Body of pancreas (tissue), 4 donors: ENCODE results near the gene GRB10. TPM values are rescaled to one million over a fixed set of nuclear protein-coding genes. Genes with fewer than 3 reads are reported as not detected.
"Not testable (repeated sequence)": the region's sequence is repeated elsewhere in the genome, so short reads cannot be mapped to it uniquely, and the experiment has no call there.

ENCODE experiments used
- ATAC-seq: fragments of 150-250 bp; one replicate; pipeline ENCODE4 v1.9.1; 2016
- DNase-seq, 4 donors: peaks; one replicate each; pipeline ENCODE4 v3.0.0-alpha.2; 2019
- H3K27ac ChIP-seq, 4 donors: fragments of 200-600 bp; sonication (generic); 1 replicate in 3 of 4; 2 replicates in 1 of 4; pipeline versions ENCODE4 v1.5.1 to v1.6.1; 2016 to 2019; ENCODE audit warnings: mild to moderate bottlenecking in 1 of 4, mixed read lengths in 1 of 4, moderate library complexity in 1 of 4
- H3K27me3 ChIP-seq, 2 donors: fragments of 200-600 bp; sonication (generic); one replicate each; pipeline ENCODE4 v1.6.0; 2016; ENCODE audit warnings: mild to moderate bottlenecking in 1 of 2
- H3K36me3 ChIP-seq, 2 donors: fragments of 200-600 bp; sonication (generic); replicated peaks in 1 of 2; 2 replicates each; pipeline ENCODE4 v1.5.1; 2016; ENCODE audit warnings: low read depth in 2 of 2; ENCODE audit not compliant: insufficient read depth in 1 of 2
- H3K4me1 ChIP-seq: fragments of 200-600 bp; sonication (generic); one replicate; pipeline ENCODE4 v1.6.0; 2016
- H3K4me3 ChIP-seq, 2 donors: fragments of 200-600 bp; sonication (generic); 1 replicate in 1 of 2; 2 replicates in 1 of 2; pipeline ENCODE4 v1.5.1; 2016 to 2019
- H3K9me3 ChIP-seq, 3 donors: fragments of 200-600 bp; sonication (generic); 1 replicate in 2 of 3; 2 replicates in 1 of 3; pipeline ENCODE4 v1.5.1; 2016
- CTCF ChIP-seq, 7 experiments: fragments of 450-650 bp in 4 of 7; fragments of 200-600 bp in 3 of 7; sonication (generic) in 3 of 7; IDR thresholded peaks; one replicate each; pipeline ENCODE4 v1.5.1; 2016 to 2019; ENCODE audit warnings: antibody characterized with exemption in 7 of 7
- POLR2A ChIP-seq, 3 donors: fragments of 450-650 bp; IDR thresholded peaks; one replicate each; pipeline ENCODE4 v1.6.1; 2016; ENCODE audit warnings: antibody characterized with exemption in 3 of 3, mild to moderate bottlenecking in 2 of 3
- WGBS, 2 donors: methylation state at CpG; one replicate each; pipeline ENCODE4 v1.1.5; 2017; 5-methylcytosine and 5-hydroxymethylcytosine counted together
- intact Hi-C: fragments of 100-400 bp; cut with DNase I; formaldehyde crosslinking; loops from one replicate; pipeline ENCODE4 v1.15.1; 2023
- total RNA-seq, 2 donors: library from RNA; depleted of rRNA; stranded (reverse); fragments of >200 nt; gene quantifications; one replicate each; pipeline ENCODE4 v1.1.0, GENCODE V29; 2016

GRB10 gene
- total RNA-seq, 2 donors from 2014 or later = 130 to 229 TPM

- DNase-seq = no peak
- Histone ChIP-seq H3K4me1 (peaks cover 57% of the 10 kb centered on the region), H3K4me3 (no peak overlapping the region), H3K36me3 (peaks cover 0 to 7% of the 10 kb centered on the region in 2 donors), H3K27me3 (no peaks in the 10 kb centered on the region), H3K27ac (no peak overlapping the region), H3K9me3 (no peaks in the 10 kb centered on the region)
- ATAC-seq = no peak
- TF ChIP-seq CTCF (IDR thresholded peaks at IDR 0.05) (no peak), POLR2A (IDR thresholded peaks at IDR 0.05) (no peak)
- WGBS, 2 donors = 72 to 84% methylated on average over 11 of the region's 11 CpGs
- intact Hi-C loops = no loop called here
These were observed 38.8 kb downstream of the GRB10 start for GRCh38 chr7:50743893-50744292.

GRCh38 chr7:50743016-50743415 lies 39.7 kb downstream of the GRB10 start:
- Histone ChIP-seq H3K4me1 (peaks cover 64% of the 10 kb centered on the region), H3K4me3 (no peak overlapping the region), H3K27ac (no peak overlapping the region), H3K36me3 (peaks cover 0 to 5% of the 10 kb centered on the region in 2 donors), H3K9me3 (no peaks in the 10 kb centered on the region), H3K27me3 (no peaks in the 10 kb centered on the region)
- DNase-seq (no peak), ATAC-seq (no peak)
- intact Hi-C loops = no loop called here
- TF ChIP-seq CTCF (IDR thresholded peaks at IDR 0.05) = no peak
- no peak for TF ChIP-seq POLR2A (IDR thresholded peaks at IDR 0.05)
- WGBS, 2 donors = 64 to 67% methylated on average over 2 of the region's 2 CpGs

- H3K4me1 ChIP-seq = peaks cover 64% of the 10 kb centered on the region
- no peak overlapping the region for H3K4me3 ChIP-seq
- peak; percentile 7 for ATAC-seq
- WGBS, 2 donors = 47 to 70% methylated on average over 4 of the region's 4 CpGs
- H3K9me3 ChIP-seq = no peaks in the 10 kb centered on the region
- peak overlapping the region in 1 of 4 donors; percentile 34 for H3K27ac ChIP-seq
- H3K27me3 ChIP-seq = no peaks in the 10 kb centered on the region
- no peak for DNase-seq
- peaks cover 0 to 2% of the 10 kb centered on the region in 2 donors for H3K36me3 ChIP-seq
- TF ChIP-seq POLR2A (IDR thresholded peaks at IDR 0.05) = no peak
- no peak for TF ChIP-seq CTCF (IDR thresholded peaks at IDR 0.05)
- intact Hi-C loops = no loop called here
These were observed 40.3 kb downstream of the GRB10 start for GRCh38 chr7:50742401-50742800.

- TF ChIP-seq CTCF (IDR thresholded peaks at IDR 0.05) (no peak), POLR2A (IDR thresholded peaks at IDR 0.05) (no peak)
- Histone ChIP-seq H3K36me3 (no peaks in the 10 kb centered on the region), H3K4me1 (peaks cover 65% of the 10 kb centered on the region), H3K27ac (peak overlapping the region; percentile 31 to 56 (median 35)), H3K9me3 (no peaks in the 10 kb centered on the region), H3K4me3 (no peak overlapping the region), H3K27me3 (no peaks in the 10 kb centered on the region)
- DNase-seq (no peak), ATAC-seq (no peak)
- intact Hi-C loops = no loop called here
- 55 to 81% methylated on average over 7 of the region's 7 CpGs for WGBS, 2 donors
These were observed 42.8 kb downstream of the GRB10 start for GRCh38 chr7:50739744-50740435.

DNA sequence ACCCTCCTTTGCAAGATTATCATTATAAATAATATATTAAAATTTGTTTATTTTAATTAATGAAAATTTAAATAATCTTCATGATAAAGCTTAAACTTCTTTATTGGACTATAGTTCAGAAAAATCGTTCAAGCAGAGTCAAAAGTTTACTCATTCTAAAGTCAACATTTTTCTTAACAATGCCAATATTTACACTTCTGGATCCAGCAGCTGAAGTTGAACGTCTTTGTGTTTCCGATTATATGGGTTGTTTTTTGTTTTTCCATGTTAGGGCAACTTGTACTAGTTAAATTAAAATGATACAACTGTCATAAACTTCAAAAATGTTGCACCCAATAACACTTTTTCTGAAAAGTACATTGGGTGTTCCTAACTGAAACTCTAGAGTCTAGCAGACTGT lies 43.8 kb downstream of the GRB10 start:
- H3K4me3 ChIP-seq = no peak overlapping the region
- peaks cover 66% of the 10 kb centered on the region for H3K4me1 ChIP-seq
- peak overlapping the region; percentile 31 to 56 (median 35) for H3K27ac ChIP-seq

DNA sequence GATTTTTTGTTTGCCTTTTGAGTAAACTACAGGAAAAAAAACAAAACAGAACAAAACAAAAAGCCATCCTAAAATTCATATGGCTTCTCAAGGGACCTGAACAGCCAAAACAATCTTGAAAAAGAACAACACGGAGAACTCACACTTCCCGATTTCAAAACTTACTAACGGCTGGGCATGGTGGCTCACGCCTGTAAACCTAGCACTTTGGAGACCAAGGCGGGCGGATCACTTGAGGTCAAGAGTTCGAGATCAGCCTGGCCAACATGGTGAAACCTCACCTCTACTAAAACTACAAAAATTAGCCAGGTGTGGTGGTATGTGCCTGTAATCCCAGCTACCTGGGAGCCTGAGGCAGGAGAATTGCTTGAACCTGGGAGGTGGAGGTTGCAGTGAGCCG lies 46.9 kb downstream of the GRB10 start:
- H3K4me3 ChIP-seq, ATAC-seq, intact Hi-C loops, H3K36me3 ChIP-seq, H3K9me3 ChIP-seq, H3K27ac ChIP-seq, H3K27me3 ChIP-seq, DNase-seq: not testable (repeated sequence)
- WGBS, 2 donors = 91 to 95% methylated on average over 8 of the region's 8 CpGs
- H3K4me1 ChIP-seq = peaks cover 69% of the 10 kb centered on the region

More for the DNA sequence above, 43.8 kb downstream of the GRB10 start:
- intact Hi-C loops = no loop called here
- no peak for DNase-seq
- TF ChIP-seq CTCF (IDR thresholded peaks at IDR 0.05) (no peak), POLR2A (IDR thresholded peaks at IDR 0.05) (no peak)
- Histone ChIP-seq H3K27me3 (no peaks in the 10 kb centered on the region), H3K9me3 (no peaks in the 10 kb centered on the region), H3K36me3 (no peaks in the 10 kb centered on the region)
- no peak for ATAC-seq
- 8 to 14% methylated on average over 3 of the region's 3 CpGs for WGBS, 2 donors
